Ishikawa (cell line): ENCODE measurements around the gene NAB1.

Experiments used
- CEBPB ChIP-seq: IDR thresholded peaks from 2 replicates; pipeline ENCODE4 v1.6.1; 2012
- CREB1 ChIP-seq: IDR thresholded peaks from 2 replicates; pipeline ENCODE4 v1.6.1; 2012; ENCODE audit warnings: low read depth
- EGR1 ChIP-seq: IDR thresholded peaks from 2 replicates; pipeline ENCODE4 v1.6.1; 2012
- EP300 ChIP-seq: IDR thresholded peaks from 2 replicates; pipeline ENCODE4 v1.6.1; 2012; ENCODE audit warnings: borderline replicate concordance
- FOXM1 ChIP-seq: IDR thresholded peaks from 2 replicates; pipeline ENCODE4 v1.6.1; 2012; ENCODE audit warnings: low read depth, borderline replicate concordance
- MAX ChIP-seq: IDR thresholded peaks from 2 replicates; pipeline ENCODE4 v1.6.1; 2012
- NFIC ChIP-seq: IDR thresholded peaks from 2 replicates; pipeline ENCODE4 v1.6.1; 2012
- RAD21 ChIP-seq: IDR thresholded peaks from 2 replicates; pipeline ENCODE4 v1.6.1; 2012; ENCODE audit warnings: low read depth
- REST ChIP-seq: IDR thresholded peaks from 2 replicates; pipeline ENCODE4 v1.6.1; 2012; ENCODE audit warnings: low read depth, mild to moderate bottlenecking
- TAF1 ChIP-seq: IDR thresholded peaks from 2 replicates; pipeline ENCODE4 v1.6.1; 2012; ENCODE audit warnings: low read depth, mild to moderate bottlenecking
- TCF12 ChIP-seq: IDR thresholded peaks from 2 replicates; pipeline ENCODE4 v1.6.1; 2012; ENCODE audit warnings: low read depth
- TEAD4 ChIP-seq: IDR thresholded peaks from 2 replicates; pipeline ENCODE4 v1.6.1; 2012
- YY1 ChIP-seq: IDR thresholded peaks from 2 replicates; pipeline ENCODE4 v1.6.1; 2012; ENCODE audit warnings: low read depth
- ZBTB7A ChIP-seq: IDR thresholded peaks from 2 replicates; pipeline ENCODE4 v1.6.1; 2012; ENCODE audit warnings: low read depth
- TF ChIP-seq, protein P1 (sequence below): IDR thresholded peaks from 2 replicates; pipeline ENCODE4 v1.6.1; 2012

NAB1 gene

GRCh38 chr2:190722061-190722759 is 73.3 kb downstream of the NAB1 start:
- no peak for TF ChIP-seq EP300
- TF ChIP-seq EGR1 = no peak
- no peak for TF ChIP-seq NFIC
- TF ChIP-seq TAF1 = no peak
- no peak for TF ChIP-seq MAX

- no peak for TF ChIP-seq TCF12
- TF ChIP-seq YY1 = no peak
- TF ChIP-seq EP300 = no peak
- TF ChIP-seq CEBPB = no peak
- no peak for TF ChIP-seq EGR1
- no peak for TF ChIP-seq TAF1
- TF ChIP-seq CREB1 = no peak
- TF ChIP-seq, protein P1, sequence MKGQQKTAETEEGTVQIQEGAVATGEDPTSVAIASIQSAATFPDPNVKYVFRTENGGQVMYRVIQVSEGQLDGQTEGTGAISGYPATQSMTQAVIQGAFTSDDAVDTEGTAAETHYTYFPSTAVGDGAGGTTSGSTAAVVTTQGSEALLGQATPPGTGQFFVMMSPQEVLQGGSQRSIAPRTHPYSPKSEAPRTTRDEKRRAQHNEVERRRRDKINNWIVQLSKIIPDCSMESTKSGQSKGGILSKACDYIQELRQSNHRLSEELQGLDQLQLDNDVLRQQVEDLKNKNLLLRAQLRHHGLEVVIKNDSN = no peak
- no peak for TF ChIP-seq TEAD4
- no peak for TF ChIP-seq ZBTB7A
Observed at GRCh38 chr2:190722835-190723234, 74.0 kb downstream of the NAB1 start.

DNA sequence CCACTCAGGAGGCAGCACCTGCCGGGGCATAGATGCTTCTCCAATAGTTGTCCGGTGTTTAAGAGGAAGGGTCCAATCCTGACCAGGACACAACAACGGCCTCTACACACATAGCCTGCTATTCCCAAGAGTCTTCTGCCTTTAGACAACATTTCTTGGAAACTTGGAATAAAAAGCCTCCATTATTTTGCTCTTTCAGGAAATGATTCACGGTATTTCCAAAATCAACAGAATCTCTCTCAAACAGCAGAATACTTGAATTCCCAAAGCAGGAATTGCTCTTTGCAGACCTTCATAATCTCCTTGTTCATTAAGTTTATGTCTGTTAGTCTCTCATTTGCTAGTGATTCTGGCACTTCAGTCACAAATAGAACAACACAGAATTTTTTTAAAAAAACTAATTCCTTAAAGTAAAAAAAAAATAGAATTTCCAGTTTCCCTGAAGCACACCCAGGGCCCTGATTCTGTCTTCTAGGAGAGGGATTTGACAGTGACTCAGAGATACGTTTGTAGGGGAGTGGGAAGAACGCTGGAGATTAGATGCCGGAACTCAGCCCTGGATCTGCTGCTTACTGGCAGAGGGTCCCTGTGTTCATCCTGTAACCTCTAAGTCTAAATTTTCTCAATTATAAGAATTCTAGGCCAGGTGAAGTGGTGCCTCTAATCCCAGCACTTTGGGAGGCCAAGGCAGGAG is 74.7 kb downstream of the NAB1 start:
- no peak for TF ChIP-seq EP300
- TF ChIP-seq CREB1 = no peak
- TF ChIP-seq NFIC = no peak
- TF ChIP-seq EGR1 = no peak
- TF ChIP-seq REST = no peak
- no peak for TF ChIP-seq ZBTB7A
- no peak for TF ChIP-seq MAX
- TF ChIP-seq, protein P1 = no peak
- TF ChIP-seq FOXM1 = no peak
- no peak for TF ChIP-seq YY1
- TF ChIP-seq TEAD4 = no peak

DNA sequence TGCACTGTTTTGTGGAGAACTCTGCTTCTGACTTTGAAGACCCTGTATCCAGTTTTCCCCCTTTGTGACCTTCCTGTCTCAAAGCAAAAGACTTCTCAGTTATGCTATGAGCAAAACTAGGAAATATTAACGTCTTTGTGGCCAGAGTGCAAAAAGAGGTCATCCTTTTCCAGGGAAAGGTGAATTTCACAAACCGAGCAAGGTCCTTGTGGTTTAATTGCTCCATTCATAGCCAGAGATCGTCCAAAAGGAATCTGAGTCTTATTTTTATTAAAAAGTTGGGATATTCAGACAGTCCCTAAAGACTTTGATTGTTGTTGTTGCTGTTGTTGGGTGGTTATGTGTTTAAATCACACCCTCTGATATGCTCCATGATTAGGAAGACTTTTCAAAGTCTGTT is 77.4 kb downstream of the NAB1 start:
- TF ChIP-seq CEBPB (no peak), FOXM1 (no peak), ZBTB7A (no peak)

DNA sequence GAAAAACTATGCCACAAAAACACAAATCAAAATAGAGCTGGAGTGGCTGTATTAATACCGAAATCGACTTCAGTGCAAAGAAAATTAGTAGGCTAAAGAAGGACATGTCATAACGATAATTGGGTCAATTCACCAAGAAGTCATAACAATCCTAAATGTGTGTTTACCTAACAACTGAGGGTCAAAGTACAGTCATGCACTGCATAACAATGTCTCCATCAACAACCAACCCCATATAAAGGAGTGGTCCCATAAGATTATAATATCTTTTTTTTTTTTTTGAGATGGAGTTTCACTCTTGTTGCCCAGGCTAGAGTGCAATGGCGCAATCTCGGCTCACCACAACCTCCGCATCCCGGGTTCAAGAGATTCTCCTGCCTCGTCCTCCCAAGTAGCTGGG is 87.5 kb downstream of the NAB1 start:
- TF ChIP-seq ZBTB7A (no peak), MAX (no peak), FOXM1 (no peak), RAD21 (no peak), EP300 (no peak), YY1 (no peak), TEAD4 (no peak), TCF12 (no peak), TAF1 (no peak), REST (no peak), CEBPB (no peak), NFIC (no peak)
- TF ChIP-seq, protein P1 = no peak
